SK-N-SH treated with all-trans-retinoic acid at 6 μM for 48 hours (cell line): ENCODE results near the gene DNAJC10.

Experiments
- ARNTL ChIP-seq: fragments of 450-650 bp; formaldehyde crosslinking; IDR thresholded peaks from 2 replicates; pipeline ENCODE4 v1.5.0; 2020; ENCODE audit warnings: low read depth, mild to moderate bottlenecking, moderate library complexity, borderline replicate concordance
- CREB5 ChIP-seq: fragments of 250-450 bp; sonication (Bioruptor Pico); IDR thresholded peaks from 2 replicates; pipeline ENCODE4 v1.5.1; 2020; ENCODE audit warnings: low read depth, mild to moderate bottlenecking, moderate library complexity
- CSRNP3 ChIP-seq: fragments of 250-450 bp; sonication (Bioruptor Pico); IDR thresholded peaks from 2 replicates; pipeline ENCODE4 v1.5.1; 2021; ENCODE audit warnings: mild to moderate bottlenecking, moderate library complexity
- ESRRG ChIP-seq: fragments of 250-450 bp; sonication (Bioruptor Pico); IDR thresholded peaks from 2 replicates; pipeline ENCODE4 v1.6.1; 2021; ENCODE audit warnings: mild to moderate bottlenecking
- GLIS3 ChIP-seq: fragments of 250-450 bp; sonication (Bioruptor Pico); IDR thresholded peaks from 2 replicates; pipeline ENCODE4 v1.5.0; 2020; ENCODE audit warnings: mild to moderate bottlenecking, moderate library complexity
- PATZ1 ChIP-seq: fragments of 250-450 bp; sonication (Bioruptor Pico); IDR thresholded peaks from 2 replicates; pipeline ENCODE4 v1.8.0; 2020; ENCODE audit warnings: mild to moderate bottlenecking, moderate library complexity, borderline replicate concordance
- RARB ChIP-seq: fragments of 250-450 bp; sonication (Bioruptor Pico); IDR thresholded peaks from 2 replicates; pipeline ENCODE4 v1.8.0; 2021; ENCODE audit warnings: mild to moderate bottlenecking, moderate library complexity
- ZFP3 ChIP-seq: fragments of 250-450 bp; sonication (Bioruptor Pico); IDR thresholded peaks from 2 replicates; pipeline ENCODE4 v1.5.0; 2020; ENCODE audit warnings: mild to moderate bottlenecking, moderate library complexity

- no peak for TF ChIP-seq ARNTL (CRISPR knock-in tag)
- TF ChIP-seq CREB5 (CRISPR knock-in tag) = no peak
- no peak for TF ChIP-seq PATZ1 (CRISPR knock-in tag)
- no peak for TF ChIP-seq CSRNP3 (CRISPR knock-in tag)
- no peak for TF ChIP-seq ESRRG (CRISPR knock-in tag)
- no peak for TF ChIP-seq GLIS3 (CRISPR knock-in tag)
- TF ChIP-seq RARB (CRISPR knock-in tag) = no peak
- TF ChIP-seq ZFP3 (CRISPR knock-in tag) = no peak
Observed at GRCh38 chr2:182668671-182669070, 47.4 kb upstream of the DNAJC10 start.
